Stomach (tissue), 4 donors: Measurements from ENCODE around the gene PARK7.

Source experiments
- EP300 ChIP-seq: sonication (generic); formaldehyde crosslinking; IDR thresholded peaks from one replicate; pipeline ENCODE4 v1.6.1; 2017; ENCODE audit warnings: antibody characterized with exemption
- POLR2A ChIP-seq, 4 donors: fragments of 450-650 bp; IDR thresholded peaks; one replicate each; pipeline ENCODE4 v1.6.1; 2016; ENCODE audit warnings: antibody characterized with exemption in 4 of 4, control low read depth in 2 of 4, mild to moderate bottlenecking in 1 of 4, moderate library complexity in 1 of 4
- TF ChIP-seq, protein P1 (sequence below), 7 experiments: fragments of 450-650 bp in 4 of 7; fragments of 200-600 bp in 3 of 7; sonication (generic) in 3 of 7; IDR thresholded peaks; one replicate each; pipeline ENCODE4 v1.5.1; 2016 to 2019; ENCODE audit warnings: antibody characterized with exemption in 7 of 7, control low read depth in 2 of 7, mild to moderate bottlenecking in 1 of 7

DNA sequence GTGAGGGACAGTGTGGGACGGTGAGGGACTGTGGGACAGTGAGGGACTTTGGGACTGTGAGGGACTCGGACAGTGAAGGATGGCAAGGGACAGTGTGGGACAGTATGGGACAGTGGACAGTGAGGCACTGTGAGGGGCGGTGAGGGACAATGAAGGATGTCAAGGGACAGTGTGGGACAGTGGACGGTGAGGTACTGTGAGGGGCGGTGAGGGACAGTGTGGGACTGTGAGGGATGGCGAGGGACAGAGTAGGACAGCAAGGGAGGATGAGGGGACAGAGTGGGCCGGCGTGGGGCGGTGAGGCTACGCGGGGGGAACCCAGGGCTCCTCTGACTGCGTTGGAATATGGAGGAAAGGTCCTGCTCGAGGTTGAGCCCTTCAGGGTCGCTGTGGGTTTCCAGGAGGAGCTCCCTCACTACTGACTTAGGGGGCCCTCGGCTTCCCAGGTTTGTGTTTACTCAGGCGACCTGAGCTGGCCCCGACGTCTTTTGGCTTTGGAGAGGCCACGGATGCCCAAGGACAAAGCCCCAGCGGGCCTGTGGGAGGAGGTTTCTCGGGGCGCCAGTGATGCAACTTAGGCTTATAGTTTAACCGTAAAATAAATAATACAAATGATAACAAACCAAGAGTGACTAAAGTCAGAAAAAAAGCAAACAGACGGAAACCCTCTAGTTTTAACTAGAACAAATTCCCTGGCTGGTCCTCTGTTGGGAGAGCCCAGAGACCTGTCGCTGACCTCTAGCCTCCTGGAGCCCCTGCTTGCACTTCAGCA is 65.7 kb downstream of the PARK7 start:
- TF ChIP-seq, protein P1, sequence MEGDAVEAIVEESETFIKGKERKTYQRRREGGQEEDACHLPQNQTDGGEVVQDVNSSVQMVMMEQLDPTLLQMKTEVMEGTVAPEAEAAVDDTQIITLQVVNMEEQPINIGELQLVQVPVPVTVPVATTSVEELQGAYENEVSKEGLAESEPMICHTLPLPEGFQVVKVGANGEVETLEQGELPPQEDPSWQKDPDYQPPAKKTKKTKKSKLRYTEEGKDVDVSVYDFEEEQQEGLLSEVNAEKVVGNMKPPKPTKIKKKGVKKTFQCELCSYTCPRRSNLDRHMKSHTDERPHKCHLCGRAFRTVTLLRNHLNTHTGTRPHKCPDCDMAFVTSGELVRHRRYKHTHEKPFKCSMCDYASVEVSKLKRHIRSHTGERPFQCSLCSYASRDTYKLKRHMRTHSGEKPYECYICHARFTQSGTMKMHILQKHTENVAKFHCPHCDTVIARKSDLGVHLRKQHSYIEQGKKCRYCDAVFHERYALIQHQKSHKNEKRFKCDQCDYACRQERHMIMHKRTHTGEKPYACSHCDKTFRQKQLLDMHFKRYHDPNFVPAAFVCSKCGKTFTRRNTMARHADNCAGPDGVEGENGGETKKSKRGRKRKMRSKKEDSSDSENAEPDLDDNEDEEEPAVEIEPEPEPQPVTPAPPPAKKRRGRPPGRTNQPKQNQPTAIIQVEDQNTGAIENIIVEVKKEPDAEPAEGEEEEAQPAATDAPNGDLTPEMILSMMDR (IDR thresholded peaks at IDR 0.05), result no peak
- no peak for TF ChIP-seq POLR2A (IDR thresholded peaks at IDR 0.05)
- TF ChIP-seq EP300, result no peak
